Stomach (tissue), 4 donors: ENCODE results near the gene DNAJC30.

Experiments used
- CTCF ChIP-seq, 7 experiments: fragments of 450-650 bp in 4 of 7; fragments of 200-600 bp in 3 of 7; sonication (generic) in 3 of 7; IDR thresholded peaks; one replicate each; pipeline ENCODE4 v1.5.1; 2016 to 2019; ENCODE audit warnings: antibody characterized with exemption in 7 of 7, control low read depth in 2 of 7, mild to moderate bottlenecking in 1 of 7
- EP300 ChIP-seq: sonication (generic); formaldehyde crosslinking; IDR thresholded peaks from one replicate; pipeline ENCODE4 v1.6.1; 2017; ENCODE audit warnings: antibody characterized with exemption
- POLR2A ChIP-seq, 4 donors: fragments of 450-650 bp; IDR thresholded peaks; one replicate each; pipeline ENCODE4 v1.6.1; 2016; ENCODE audit warnings: antibody characterized with exemption in 4 of 4, control low read depth in 2 of 4, mild to moderate bottlenecking in 1 of 4, moderate library complexity in 1 of 4
- POLR2AphosphoS5 ChIP-seq, 3 donors: sonication (generic); formaldehyde crosslinking; IDR thresholded peaks; one replicate each; pipeline ENCODE4 v1.6.1; 2016; ENCODE audit warnings: antibody characterized with exemption in 3 of 3

DNA sequence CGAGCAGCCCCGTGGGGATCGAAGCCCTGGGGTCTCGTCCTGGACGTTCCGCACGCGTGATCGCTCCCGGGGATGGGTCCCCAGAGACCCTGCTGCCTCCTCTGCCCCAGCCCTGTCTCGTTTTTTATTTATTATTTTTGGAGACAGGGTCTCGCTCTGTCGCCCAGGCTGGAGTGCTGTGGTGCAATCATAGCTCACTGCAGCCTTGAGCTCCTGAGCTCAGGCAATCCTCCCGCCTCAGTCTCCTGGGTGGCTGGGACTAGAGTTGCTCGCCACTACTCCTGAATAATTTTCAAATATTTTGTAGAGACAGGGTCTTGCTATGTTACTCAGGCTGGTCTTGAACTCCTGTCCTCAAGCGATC lies 36.5 kb upstream of the DNAJC30 start:
- TF ChIP-seq CTCF (IDR thresholded peaks at IDR 0.05) (no peak), POLR2AphosphoS5 (IDR thresholded peaks at IDR 0.05) (no peak), POLR2A (IDR thresholded peaks at IDR 0.05) (no peak), EP300 (no peak)
